GM18867 (cell line): ENCODE data around the gene SLC4A1.

Source experiments
- ATAC-seq: cut with Tn5 transposase; IDR thresholded peaks from one replicate; pipeline ENCODE4 v1.9.1; 2021; ENCODE audit warnings: mild to moderate bottlenecking, moderate library complexity; ENCODE audit not compliant: unreplicated experiment

Gene SLC4A1

GRCh38 chr17:44221084-44221861 lies 46.7 kb downstream of the SLC4A1 start:
- ATAC-seq = no peak

GRCh38 chr17:44220213-44221083 lies 47.5 kb downstream of the SLC4A1 start:
- peak; percentile 7 for ATAC-seq

- peak; percentile 15 for ATAC-seq
These were observed 48.2 kb downstream of the SLC4A1 start, which contains the start of gene UBTF for GRCh38 chr17:44219616-44220212. Gene UBTF, minus strand, starts transcription at chr17:44219675. Its CDS starts 1,446 bp downstream, at chr17:44218229.

- peak; percentile 42 for ATAC-seq
These were observed 48.8 kb downstream of the SLC4A1 start for GRCh38 chr17:44219108-44219615.

- peak; percentile 36 for ATAC-seq
These were observed 49.4 kb downstream of the SLC4A1 start for GRCh38 chr17:44218344-44219107.

- ATAC-seq = no peak
These were observed 50.1 kb downstream of the SLC4A1 start for GRCh38 chr17:44217738-44218343.

GRCh38 chr17:44216694-44217093 lies 51.2 kb downstream of the SLC4A1 start:
- ATAC-seq = no peak

GRCh38 chr17:44216173-44216572 lies 51.8 kb downstream of the SLC4A1 start:
- ATAC-seq = no peak

- ATAC-seq = no peak
These were observed 53.0 kb downstream of the SLC4A1 start for GRCh38 chr17:44214896-44215295.

GRCh38 chr17:44214230-44214494 lies 53.8 kb downstream of the SLC4A1 start:
- ATAC-seq = no peak

GRCh38 chr17:44213403-44214229 lies 54.3 kb downstream of the SLC4A1 start:
- no peak for ATAC-seq

GRCh38 chr17:44212507-44213402 lies 55.2 kb downstream of the SLC4A1 start:
- no peak for ATAC-seq

GRCh38 chr17:44211281-44212265 lies 56.4 kb downstream of the SLC4A1 start:
- ATAC-seq = no peak

GRCh38 chr17:44210342-44211192 lies 57.4 kb downstream of the SLC4A1 start:
- peak; percentile 74 for ATAC-seq

GRCh38 chr17:44209786-44210341 lies 58.1 kb downstream of the SLC4A1 start:
- no peak for ATAC-seq

GRCh38 chr17:44207743-44208142 lies 60.2 kb downstream of the SLC4A1 start:
- ATAC-seq = no peak
